GM21786 (cell line): ENCODE results near the gene TPBGL.

Experiments used
- ATAC-seq: cut with Tn5 transposase; IDR thresholded peaks from one replicate; pipeline ENCODE4 v1.9.1; 2021; ENCODE audit not compliant: unreplicated experiment

Gene TPBGL

DNA sequence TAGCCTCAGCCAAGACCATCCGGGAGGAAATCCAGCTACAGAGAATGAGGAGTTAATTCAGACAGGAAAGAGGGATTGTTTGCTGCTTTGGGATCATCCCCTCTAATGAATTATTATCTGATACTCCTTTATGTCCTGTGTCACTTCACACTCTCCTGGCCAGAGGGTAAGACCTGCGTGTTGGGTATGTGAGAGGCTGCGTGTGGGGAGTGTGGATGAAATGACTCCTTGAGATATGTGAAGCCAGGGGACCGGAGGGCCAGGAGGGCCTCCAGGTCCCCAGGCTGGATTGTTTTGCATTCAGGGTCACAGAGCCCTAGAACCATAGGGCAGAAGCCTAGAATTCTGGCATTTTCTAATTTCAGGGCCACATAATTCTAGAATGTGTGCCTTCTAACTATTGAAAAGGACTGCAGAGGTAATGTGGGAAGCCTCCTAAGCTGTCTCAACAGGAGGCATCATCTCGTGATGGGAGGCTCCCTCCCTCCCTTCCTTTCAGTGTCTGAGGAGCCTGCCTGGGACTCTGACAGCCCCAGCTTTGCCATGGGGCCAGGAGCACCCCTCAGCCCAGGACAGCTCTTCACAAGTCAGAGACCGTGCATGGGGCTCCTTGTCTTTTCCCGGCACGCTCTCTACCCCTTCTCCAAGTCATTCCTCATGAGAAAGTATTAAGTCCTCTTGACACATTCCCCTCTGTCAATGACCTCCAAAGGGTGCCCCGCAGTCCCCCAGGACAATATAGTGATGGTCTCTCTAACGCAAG lies 3.7 kb downstream of the TPBGL start:
- ATAC-seq, result no peak

DNA sequence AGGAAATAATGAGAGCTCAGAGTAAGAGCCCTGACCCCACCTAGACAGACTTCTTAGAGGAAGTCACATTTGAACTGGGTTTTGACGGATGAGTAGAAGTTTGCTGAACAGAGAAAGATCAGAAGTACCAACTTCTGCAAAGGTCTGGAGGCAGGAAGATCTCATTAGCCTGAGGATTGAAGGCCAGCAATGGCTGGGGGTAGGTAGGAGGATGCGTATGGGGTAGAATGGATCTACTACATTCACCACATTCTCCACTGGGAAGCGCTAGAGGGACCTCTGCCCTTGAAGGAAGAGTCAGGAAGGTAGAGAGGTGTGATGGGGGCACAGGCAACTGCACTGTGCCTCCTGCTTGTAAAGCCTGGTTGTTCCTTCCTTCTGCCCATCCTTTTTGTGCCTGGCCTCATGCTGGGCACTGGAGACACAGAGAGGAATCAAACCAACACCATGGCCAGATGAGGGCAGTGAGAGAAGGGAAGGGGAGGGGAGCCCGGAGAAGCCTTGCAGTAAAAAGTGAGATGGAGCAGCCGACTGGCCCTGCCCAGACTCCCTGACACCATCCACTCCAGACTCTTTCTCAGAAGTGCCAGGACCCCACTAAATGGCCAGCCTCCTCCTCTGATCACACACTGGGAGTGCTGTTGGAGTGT lies 4.9 kb downstream of the TPBGL start:
- ATAC-seq, result no peak

DNA sequence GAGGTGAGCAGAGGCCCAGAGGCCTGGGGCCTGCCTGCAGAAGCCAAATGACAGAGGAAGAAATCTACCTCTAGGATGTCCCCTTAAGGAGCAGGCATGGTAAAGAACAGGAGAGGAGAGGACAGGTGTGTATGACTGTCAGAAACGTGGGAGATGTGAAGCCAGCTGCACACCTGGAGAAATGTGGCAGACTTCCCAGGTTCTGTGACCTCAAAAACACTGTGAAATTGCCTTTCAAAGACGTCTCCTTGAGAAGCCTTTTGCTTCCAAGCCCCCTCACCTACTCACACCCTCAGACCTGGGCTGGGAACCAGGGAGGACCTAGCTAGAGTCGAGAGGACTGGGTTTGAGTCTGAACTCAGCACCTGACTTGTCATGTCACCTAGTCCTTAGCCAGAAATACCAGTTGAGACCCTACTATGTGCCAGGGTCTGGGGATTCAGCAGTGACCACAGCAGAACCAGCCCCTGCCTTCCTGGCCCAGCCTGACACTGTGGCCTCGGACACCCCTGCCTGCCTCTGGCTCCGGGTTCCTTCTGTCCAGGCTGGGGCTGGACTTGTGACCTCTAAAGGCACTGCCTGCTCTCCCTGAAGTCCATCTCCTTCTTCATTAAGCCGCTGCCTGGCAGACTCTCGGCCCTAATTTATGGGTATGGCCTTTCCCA lies 5.6 kb downstream of the TPBGL start:
- no peak for ATAC-seq

DNA sequence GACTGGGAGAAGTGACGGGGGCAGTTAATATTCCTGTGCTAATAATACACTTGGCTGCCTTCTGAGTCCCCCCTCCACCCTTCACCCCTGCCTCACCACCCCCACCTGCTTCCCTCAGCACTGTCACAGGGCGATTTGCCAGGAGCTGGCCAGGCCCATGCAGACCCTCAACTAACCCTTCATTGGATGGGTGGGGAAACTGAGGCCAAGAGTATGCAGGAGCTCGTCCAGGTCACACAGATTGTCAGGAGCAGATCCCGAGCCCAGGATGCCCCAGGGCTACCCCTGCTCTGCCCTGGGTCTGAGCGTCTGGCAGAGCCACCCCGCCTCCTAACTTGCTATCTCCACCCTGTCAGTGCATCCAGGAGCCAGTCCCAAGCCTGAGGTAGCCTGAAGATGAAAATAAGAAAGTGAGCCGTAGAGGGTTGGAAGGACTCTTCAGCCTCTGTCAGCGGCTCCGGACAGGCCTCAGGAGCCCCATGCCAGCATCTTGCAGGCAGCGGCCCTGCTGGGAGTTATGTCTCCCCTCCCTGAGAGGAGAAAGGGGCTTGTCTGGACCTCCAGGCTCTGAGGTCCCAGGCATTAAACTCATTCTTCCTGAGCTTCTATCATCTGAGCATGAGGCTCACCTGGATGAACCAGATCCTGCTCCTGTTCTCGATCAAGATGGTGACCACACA lies 6.2 kb downstream of the TPBGL start:
- no peak for ATAC-seq

DNA sequence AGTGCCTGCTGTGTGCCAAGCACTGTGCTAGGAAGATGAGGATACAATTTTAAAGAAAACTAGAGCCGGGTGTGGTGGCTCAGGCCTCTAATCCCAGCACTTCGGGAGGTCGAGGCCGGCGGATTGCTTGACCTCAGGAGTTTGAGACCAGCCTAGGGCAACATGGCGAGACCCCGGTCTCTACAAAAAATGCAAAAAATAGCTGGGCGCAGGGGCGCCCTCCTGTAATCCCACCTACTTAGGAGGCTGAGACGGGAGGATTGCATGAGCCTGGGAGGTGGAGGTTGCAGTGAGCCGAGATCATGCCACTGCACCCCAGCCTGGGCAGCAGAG lies 8.3 kb downstream of the TPBGL start:
- no peak for ATAC-seq

DNA sequence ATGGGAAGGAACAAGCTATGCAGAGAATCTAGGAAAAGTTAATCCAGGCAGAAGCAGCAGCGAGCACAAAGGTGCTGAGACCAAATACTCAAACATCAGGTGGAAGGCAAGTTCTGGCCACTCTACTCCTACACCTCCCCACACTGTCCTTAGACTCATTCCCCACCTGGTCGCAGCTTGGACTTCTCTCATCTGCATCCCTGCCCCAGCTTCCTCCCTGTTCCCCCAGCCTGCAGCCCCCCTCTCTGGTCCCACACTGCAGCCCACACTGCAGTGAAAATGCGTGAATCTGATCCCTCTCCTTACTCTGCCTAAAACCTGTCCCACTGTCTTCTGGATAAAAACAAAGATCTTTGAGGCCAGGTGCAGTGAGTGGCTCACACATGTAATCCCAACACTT lies 9.1 kb downstream of the TPBGL start:
- no peak for ATAC-seq

DNA sequence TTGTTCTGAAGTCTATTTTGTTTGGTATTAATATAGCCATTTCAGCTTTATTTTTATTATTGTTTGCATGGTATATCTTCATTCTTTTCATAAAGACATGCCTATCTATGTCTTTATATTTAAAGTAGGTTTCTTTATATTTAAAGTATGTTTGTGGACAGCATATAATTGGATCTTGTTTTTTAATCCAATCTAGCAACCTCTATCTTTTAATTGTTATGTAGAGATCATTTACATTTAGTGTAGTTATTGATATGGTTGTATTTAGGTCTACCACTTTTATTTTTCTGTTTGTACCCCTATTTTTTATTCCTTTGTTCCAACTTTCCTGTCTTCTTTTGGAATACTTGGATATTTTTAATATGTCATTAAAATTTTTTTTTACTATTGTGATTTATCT lies 13.8 kb downstream of the TPBGL start:
- no peak for ATAC-seq

DNA sequence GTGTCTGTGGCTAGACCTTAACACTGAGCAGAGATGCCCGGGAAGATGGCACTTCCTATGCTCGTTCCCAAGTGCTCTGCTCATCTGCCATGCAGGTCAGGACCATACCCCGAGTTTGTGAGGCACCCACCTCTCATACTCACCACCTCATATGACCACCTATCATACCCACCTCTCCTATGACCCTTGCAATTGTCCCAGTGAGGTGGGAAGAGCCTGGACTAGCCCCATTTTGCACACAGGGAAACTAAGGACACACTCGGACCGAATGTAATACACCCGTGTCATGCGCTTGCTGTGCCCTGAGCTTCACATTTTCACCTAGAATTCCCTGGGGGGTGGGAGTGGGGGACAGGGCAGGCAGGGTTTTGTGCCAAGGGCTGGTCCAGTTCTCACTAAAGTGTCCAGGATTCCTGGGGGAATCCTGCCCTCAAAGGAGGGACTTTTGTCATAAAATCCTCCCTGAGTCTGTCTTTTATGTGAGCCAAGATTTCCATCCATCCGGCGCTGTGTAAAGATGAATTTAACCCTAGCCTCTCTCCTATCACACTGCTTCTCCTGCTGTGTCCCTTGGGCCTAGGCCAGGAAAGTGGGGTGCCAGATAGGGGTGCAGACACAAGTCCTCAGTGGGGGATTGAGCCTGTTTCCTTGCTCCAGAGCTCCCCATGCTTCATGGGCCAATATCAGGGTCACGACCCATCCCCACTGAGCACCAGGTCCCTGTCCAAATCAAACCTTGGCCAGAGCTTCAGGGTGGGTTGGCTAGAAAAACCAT lies 20.0 kb downstream of the TPBGL start:
- no peak for ATAC-seq

DNA sequence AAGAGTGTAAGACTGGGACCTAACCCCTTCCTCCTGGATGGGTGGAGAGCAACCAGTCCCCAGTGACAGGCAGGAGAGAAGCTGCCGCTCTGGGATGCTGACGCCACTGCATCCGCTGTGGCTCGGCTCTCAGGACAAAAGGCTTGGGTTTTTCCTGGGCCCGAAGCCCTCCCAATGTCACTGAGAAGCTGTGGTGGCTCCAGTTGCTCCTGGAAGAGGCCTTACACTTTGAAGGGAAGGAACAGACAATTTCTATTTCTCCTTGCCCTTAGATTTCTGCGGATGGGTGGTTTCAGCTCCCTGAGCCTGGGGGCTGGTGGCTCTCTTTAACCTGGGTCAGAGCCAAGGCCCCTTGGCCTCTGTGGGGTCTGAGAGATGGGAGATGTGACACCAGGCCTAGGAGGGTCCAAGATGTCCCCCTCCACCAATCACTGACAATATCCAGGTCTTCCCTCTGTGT lies 21.4 kb downstream of the TPBGL start:
- no peak for ATAC-seq

DNA sequence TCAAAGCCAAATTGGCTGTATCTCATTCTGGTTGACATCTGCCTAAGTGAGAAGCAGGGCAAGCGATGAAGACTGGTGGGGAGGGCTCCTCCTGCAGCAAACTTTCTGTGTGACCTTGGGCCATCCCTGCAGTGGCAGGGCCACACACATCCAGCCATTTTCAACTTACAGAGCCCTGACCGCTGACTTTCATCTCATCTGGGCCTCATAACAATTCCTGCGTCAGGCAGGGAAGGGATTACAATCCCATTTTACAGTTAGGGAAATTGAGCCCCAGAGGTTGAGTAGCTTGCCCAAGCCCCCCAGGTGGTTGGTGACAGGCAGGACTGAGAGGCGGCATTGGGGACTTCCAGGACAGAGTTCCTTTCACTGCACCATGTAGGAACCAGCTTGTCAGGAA lies 21.9 kb downstream of the TPBGL start:
- ATAC-seq, result no peak

DNA sequence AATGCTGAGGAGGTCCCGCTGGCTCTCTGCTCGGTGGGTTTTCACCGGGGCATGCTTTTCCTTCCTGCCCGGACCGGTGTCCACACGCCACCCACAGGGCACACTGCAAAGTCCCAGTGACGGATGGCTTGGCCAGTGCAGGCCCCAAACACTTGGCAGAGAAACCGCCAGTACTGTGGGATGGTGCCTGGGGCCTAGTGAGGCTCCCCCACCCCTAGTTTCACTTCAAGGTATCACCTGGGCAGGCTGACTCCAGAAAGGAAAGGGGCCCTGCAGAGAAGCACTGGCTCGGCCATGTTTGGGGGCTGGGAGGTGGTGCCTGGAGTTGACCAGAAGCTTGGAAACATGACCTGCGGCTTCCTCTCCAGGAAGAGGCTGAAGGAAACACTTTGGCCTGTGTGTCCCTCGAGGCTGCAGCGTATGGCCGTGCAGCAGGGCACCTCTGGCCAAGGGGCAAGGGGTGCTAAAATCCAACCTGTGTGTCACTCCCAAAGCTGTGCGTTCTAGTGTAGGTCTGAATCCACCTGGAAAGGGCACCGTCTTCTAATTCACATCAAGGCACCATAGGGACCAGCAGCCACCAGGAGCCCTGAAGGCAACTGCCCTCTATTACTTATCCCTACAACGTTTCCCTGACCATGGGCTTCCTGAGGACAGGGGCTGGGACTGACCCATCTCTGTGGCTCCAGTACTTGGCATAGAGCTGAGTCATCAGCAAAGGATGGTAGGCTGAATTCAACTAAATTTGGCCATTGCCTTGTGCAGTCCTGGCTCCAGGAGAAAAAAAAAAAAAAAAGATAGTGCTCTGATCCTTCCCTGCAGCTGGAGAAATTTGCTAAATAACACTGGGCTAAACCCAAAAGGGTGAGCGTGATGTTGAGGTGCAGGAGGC lies 22.6 kb downstream of the TPBGL start:
- no peak for ATAC-seq

DNA sequence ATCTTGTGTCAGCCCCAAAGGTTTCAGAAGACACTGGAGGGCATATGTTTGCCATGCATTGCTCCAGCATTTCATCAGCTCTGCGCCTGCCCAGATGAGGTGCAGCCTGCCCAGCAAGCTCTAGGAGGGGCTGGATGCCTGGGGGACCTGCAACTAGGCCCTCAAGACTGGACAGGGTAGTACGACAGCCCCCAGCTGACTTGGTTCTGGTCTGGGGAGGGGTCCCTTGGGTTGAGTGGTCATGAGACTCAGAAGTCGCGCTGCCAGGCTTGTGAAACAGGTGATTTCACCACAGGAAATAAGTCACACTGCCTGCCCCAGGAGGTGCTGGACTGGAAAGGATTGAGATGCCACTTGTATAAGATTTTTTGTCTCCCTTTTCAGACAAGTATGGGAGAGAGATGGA lies 23.4 kb downstream of the TPBGL start:
- ATAC-seq, result no peak

DNA sequence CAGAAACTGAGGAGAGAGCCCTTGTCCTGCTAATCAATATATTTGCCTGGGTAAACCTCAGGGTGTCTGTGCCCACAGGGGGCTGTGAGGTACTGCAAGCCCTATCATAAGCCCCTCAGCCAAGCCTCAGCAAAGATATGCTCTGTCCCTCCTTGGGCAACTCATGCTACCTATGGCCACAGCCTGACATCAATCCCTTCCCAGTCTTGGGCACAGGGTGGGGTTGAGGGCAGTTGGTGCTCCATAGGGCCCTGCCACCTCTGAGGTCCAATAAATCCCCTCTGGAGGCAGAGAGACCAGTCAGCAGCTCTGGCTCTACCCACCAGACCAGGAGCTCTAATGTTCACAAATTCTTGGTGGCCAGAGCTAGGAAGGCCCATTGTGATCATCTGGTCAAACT lies 23.8 kb downstream of the TPBGL start:
- ATAC-seq, result no peak

DNA sequence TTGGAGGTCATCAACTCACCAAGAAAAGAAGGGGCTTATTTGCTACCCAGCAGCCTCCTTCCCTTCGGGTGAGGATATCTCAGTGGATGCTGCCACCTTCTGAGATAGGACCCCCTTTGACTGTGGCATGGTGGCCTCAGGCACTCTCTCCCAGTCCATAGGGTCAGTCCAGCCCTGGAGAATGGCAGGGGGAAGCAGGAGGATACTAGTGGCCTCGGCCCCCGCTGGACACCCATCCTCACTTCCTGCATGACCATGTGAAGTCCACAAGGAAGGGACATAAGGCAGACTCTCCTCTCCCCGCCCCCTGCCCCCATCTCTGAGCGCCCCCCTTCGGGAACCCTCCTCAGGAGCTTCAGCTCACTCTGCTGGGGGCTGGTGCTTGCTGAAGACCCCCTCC lies 24.4 kb downstream of the TPBGL start:
- ATAC-seq, result no peak

DNA sequence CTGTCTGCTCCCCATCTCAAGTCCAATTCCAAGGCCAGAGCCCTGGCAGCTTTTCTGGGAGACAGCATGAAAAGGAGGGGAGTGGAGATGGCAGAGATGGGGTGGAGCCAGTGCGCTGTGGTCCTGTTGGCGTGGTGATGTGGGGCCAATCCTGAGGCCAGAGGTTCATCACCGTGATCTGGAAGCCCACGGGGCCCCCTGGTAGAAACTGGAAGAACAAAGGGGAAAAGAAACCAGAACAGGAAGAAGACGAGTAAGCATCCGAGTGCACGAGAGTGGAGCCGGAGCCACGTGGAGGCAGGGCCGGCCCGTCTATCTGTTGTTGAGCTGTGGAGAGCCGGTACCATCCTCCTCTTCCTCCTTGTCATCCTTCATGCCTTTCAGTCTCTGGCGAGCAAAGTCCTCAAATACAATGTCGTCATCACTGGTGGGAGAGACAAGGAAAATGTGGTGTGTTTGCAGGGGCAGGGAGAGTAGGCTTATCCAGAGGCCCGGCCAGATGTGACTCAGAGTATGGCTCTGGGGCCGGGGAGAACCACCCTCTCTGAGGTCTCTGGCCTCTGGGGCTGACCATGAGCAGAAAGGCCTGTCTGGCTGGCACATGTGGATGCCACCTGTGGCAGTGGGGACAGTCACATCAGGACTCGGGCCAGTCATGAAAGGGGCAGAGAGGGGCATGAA lies 25.4 kb downstream of the TPBGL start:
- no peak for ATAC-seq

DNA sequence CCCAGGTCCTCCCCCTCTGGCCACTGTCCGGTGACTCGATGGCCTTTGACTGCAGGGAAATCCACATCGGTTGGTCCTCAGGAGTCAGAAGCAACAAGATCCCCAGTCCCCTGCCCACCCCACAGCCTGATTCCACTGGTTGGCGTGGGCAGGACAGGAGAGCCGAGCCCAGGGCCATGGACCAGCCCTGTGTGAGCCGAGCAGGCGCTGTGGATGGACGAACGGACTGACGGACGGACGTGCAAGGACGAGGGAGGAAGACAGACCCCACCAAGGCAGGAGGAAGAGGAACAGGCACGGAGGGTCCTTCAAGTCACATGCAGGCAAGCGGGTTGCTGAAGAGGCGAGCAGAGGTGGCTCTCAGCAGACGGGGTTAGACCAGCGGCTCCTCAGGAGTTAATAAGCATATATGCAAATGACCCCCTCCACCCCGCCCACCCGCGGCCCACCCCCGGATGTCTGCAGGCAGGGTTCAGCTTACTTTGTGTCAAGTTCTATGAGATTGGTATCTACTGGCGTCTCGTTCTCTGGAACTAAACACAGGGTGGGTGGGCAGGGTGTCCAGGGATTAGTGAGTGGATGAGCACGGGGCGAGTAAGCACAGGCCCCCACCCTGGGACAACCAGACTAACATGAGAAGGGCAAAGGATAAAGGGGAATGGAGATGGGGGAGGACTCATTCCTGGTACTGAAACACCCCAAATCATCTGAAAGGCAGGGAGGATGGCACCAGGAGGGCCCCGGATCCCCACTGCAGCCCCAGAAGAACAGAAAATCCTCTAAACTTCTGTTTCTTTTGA lies 26.8 kb downstream of the TPBGL start:
- no peak for ATAC-seq

DNA sequence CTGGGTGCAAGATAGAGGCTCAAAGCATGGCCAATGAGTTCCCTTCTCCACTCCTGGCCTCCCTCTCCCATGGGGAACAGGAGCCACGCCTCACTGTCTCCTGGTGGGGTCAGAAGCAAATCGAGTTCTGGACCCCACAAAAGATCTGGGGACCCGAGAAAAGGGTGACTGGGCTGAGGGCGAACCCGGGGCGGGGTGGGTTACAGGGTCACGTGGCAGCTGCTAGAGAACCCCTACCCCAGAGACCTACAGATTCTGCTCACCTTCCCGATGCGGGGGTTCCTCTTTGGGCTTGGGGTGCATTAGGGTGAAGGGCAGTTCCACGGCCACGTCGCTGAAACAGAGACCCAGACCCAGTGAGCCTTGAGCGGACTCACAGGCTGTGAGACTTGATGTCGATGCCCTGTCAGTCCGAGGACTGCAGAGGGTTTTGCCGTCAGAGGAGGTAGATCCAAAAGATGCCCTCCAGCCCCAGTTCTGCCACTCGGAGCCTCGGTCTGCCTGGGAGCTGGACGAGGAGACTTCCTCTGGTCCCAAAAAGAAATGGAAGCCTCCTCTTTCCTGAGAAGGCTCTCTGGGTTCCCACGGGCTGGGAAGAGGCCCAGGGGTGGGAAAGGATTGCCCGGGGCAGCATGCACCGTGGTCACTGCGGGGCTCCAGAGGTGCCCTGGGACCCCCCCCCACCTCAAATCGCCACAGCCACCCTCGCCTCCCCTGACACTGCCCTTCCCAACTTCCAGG lies 28.2 kb downstream of the TPBGL start:
- no peak for ATAC-seq

DNA sequence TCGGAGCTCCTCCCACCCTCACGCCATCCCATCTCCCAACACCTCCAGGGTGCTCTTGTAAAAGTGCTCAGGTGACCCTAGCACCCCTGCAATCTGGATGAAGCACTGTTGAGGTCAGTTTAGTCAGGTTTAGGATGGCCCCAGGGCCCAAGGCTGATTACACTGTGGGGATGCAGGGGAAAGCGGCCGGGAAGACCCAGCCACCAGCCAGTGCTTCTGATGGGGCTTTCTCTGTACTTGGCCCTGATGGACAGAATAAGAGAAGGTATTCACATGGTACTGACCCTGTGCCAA lies 28.7 kb downstream of the TPBGL start:
- no peak for ATAC-seq
